Measurements from ENCODE around the gene SF3B6. TPM values are rescaled to one million over a fixed set of nuclear protein-coding genes. Genes with fewer than 3 reads are reported as not detected.

The SF3B6 gene
- total and polyA plus RNA-seq, 9 of the 15 experiments (the other 6 are each of a cell fraction or from before 2014, with no cell fraction given): 146 to 591 (median 295) TPM

DNA sequence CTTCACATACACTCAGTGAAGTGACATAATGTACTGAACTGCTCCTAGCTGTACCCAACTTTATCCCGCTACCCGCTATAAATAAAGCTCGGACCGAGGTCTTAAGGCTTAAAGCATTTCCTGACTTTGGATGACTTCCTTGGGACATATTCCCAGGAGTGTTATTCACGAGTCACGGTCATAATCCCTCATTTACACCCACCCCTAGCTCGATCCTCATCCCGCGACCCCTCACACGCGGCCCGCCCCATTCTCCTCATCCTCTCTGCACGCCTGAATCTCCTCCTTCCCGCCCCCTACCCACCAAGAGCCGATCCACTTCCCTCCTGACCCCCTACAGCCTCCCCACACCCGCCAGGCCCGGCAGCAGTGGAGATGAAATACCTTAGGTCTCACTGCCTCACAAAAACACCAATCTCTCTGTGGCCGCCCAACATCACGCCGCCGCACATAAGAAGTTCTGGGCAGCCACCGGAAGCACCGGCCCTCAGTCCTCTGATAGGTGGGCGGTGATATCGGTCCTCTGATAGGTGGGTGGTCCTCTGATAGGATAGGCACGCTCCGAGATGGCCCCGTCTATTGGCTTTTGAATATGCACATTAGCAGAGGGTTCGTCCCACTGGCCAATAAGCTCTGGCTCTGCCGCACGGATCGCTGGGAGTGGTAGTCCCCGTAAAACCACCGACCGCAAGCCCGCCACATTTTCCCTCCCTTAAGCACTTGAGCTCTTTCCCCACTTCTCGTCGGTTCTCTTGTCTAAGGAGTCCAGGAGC is 29.0 kb downstream of the SF3B6 start, which contains the start of gene WDCP (continued):
- TF ChIP-seq, protein P1, sequence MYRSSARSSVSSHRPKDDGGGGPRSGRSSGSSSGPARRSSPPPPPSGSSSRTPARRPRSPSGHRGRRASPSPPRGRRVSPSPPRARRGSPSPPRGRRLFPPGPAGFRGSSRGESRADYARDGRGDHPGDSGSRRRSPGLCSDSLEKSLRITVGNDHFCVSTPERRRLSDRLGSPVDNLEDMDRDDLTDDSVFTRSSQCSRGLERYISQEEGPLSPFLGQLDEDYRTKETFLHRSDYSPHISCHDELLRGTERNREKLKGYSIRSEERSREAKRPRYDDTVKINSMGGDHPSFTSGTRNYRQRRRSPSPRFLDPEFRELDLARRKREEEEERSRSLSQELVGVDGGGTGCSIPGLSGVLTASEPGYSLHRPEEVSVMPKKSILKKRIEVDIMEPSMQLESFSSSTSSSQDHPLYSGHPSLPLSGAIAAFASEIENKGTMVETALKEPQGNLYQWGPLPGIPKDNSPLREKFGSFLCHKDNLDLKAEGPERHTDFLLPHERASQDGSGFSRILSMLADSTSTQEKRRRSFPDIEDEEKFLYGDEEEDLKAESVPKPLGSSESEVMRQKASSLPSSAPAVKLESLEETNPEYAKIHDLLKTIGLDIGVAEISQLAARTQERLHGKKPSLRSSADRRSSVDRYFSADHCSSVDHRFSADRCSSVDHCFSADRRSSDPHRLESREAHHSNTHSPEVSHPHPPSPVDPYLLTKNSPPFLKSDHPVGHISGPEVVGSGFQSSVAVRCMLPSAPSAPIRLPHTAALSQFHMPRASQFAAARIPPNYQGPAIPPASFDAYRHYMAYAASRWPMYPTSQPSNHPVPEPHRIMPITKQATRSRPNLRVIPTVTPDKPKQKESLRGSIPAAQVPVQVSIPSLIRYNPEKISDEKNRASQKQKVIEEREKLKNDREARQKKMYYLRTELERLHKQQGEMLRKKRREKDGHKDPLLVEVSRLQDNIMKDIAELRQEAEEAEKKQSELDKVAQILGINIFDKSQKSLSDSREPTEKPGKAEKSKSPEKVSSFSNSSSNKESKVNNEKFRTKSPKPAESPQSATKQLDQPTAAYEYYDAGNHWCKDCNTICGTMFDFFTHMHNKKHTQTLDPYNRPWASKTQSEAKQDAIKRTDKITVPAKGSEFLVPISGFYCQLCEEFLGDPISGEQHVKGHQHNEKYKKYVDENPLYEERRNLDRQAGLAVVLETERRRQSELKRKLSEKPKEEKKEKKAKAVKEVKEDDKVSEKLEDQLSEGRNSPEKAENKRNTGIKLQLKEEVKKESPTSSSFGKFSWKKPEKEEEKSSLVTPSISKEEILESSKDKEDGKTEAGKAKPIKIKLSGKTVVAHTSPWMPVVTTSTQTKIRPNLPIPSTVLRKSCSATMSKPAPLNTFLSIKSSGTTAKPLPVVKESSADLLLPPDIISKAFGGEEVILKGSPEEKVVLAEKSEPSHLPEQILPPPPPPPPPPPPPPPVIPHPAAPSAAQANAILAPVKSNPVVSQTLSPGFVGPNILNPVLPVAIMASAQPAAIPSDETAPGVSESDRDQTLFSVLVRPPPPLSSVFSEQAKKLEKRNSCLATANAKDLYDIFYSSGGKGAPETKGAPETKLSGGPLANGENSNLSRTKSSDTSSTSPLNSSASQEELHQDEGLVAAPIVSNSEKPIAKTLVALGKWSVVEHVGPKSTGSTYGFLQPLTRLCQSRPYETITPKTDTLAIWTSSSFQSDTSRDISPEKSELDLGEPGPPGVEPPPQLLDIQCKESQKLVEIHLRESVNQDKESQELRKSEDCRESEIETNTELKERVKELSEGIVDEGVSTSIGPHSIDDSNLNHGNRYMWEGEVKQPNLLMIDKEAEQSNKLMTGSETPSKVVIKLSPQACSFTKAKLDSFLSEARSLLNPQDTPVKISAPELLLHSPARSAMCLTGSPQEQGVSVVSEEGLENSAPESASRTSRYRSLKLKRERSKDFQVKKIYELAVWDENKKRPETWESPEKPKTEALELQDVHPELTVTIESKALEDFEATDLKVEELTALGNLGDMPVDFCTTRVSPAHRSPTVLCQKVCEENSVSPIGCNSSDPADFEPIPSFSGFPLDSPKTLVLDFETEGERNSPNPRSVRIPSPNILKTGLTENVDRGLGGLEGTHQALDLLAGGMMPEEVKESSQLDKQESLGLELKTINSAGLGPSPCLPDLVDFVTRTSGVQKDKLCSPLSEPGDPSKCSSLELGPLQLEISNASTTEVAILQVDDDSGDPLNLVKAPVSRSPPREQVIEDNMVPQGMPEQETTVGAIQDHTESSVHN (IDR thresholded peaks at IDR 0.05; ENCODE audit: borderline replicate concordance in 1 of 2, low read depth in 1 of 2): no peak
- TF ChIP-seq CHAMP1 (IDR thresholded peaks at IDR 0.05) (no peak), RUNX1 (IDR thresholded peaks at IDR 0.05; ENCODE audit: low read depth) (no peak), FOS (IDR thresholded peaks at IDR 0.05; ENCODE audit: extremely low read depth, insufficient read length) (peak; percentile 97), MEIS2 (IDR thresholded peaks at IDR 0.05; ENCODE audit: partially characterized antibody) (no peak)
- TF ChIP-seq, protein P2, sequence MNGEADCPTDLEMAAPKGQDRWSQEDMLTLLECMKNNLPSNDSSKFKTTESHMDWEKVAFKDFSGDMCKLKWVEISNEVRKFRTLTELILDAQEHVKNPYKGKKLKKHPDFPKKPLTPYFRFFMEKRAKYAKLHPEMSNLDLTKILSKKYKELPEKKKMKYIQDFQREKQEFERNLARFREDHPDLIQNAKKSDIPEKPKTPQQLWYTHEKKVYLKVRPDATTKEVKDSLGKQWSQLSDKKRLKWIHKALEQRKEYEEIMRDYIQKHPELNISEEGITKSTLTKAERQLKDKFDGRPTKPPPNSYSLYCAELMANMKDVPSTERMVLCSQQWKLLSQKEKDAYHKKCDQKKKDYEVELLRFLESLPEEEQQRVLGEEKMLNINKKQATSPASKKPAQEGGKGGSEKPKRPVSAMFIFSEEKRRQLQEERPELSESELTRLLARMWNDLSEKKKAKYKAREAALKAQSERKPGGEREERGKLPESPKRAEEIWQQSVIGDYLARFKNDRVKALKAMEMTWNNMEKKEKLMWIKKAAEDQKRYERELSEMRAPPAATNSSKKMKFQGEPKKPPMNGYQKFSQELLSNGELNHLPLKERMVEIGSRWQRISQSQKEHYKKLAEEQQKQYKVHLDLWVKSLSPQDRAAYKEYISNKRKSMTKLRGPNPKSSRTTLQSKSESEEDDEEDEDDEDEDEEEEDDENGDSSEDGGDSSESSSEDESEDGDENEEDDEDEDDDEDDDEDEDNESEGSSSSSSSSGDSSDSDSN (IDR thresholded peaks at IDR 0.05; ENCODE audit: borderline replicate concordance in 1 of 2, low read depth in 2 of 2, low read length in 2 of 2): no peak

Measured in K562 (cell line).